Mesenchymal stem cell (in vitro differentiated cells and primary cell): ENCODE data around the gene ADAP1.

Source experiments
- DNase-seq: peaks from one replicate; pipeline ENCODE4 v3.0.0-alpha.2; 2013
- H2AFZ ChIP-seq: one replicate; pipeline ENCODE4 v1.6.1; 2013; ENCODE audit warnings: low read depth, mild to moderate bottlenecking, control low read depth, inconsistent platforms, low read length, moderate library complexity
- H2AK5ac ChIP-seq: 2 replicates; pipeline ENCODE4 v1.6.1; 2013; ENCODE audit warnings: low read length, moderate library complexity, mild to moderate bottlenecking, inconsistent platforms; ENCODE audit not compliant: severe bottlenecking
- H2BK120ac ChIP-seq: one replicate; pipeline ENCODE4 v1.6.1; 2013; ENCODE audit warnings: low read depth, mild to moderate bottlenecking, inconsistent platforms, low read length, moderate library complexity
- H2BK12ac ChIP-seq, 2 experiments: one replicate each; pipeline ENCODE4 v1.6.1; 2013; ENCODE audit warnings: inconsistent platforms in 2 of 2, low read length in 2 of 2, mild to moderate bottlenecking in 2 of 2, moderate library complexity in 2 of 2, control low read depth in 1 of 2
- H2BK15ac ChIP-seq: one replicate; pipeline ENCODE4 v1.6.1; 2013; ENCODE audit warnings: mild to moderate bottlenecking, low read depth, inconsistent platforms; ENCODE audit not compliant: poor library complexity, severe bottlenecking
- H2BK5ac ChIP-seq: 2 replicates; pipeline ENCODE4 v1.6.1; 2013; ENCODE audit warnings: low read depth, mild to moderate bottlenecking, low read length, control low read depth, inconsistent platforms; ENCODE audit not compliant: poor library complexity, severe bottlenecking
- H3K14ac ChIP-seq, 2 experiments: one replicate each; pipeline ENCODE4 v1.6.1; 2013; ENCODE audit warnings: inconsistent platforms in 2 of 2, low read length in 2 of 2, control low read depth in 1 of 2, mild to moderate bottlenecking in 1 of 2, moderate library complexity in 1 of 2
- H3K18ac ChIP-seq, 2 experiments: one replicate each; pipeline ENCODE4 v1.6.1; 2013; ENCODE audit warnings: inconsistent platforms in 2 of 2, low read length in 2 of 2, control low read depth in 1 of 2, low read depth in 1 of 2, mild to moderate bottlenecking in 1 of 2
- H3K23ac ChIP-seq, 2 experiments: one replicate each; pipeline ENCODE4 v1.6.1; 2013; ENCODE audit warnings: inconsistent platforms in 2 of 2, low read length in 2 of 2, mild to moderate bottlenecking in 2 of 2, moderate library complexity in 2 of 2, control low read depth in 1 of 2
- H3K27ac ChIP-seq: 2 replicates; pipeline ENCODE4 v1.5.1; 2013; ENCODE audit warnings: mild to moderate bottlenecking, moderate library complexity, low read length, control low read depth, inconsistent platforms; ENCODE audit not compliant: poor library complexity, severe bottlenecking
- H3K27me3 ChIP-seq, 2 experiments: 2 replicates each; pipeline versions ENCODE4 v1.6.1 to v1.7.0; 2013; ENCODE audit warnings: low read length in 2 of 2, mild to moderate bottlenecking in 2 of 2, moderate library complexity in 2 of 2, control low read depth in 1 of 2, inconsistent platforms in 1 of 2; ENCODE audit not compliant: control insufficient read depth in 1 of 2, insufficient read depth in 1 of 2
- H3K36me3 ChIP-seq, 2 experiments: 2 replicates each; pipeline versions ENCODE4 v1.6.1 to v1.7.0; 2013; ENCODE audit warnings: low read length in 2 of 2, control low read depth in 1 of 2, inconsistent platforms in 1 of 2, low read depth in 1 of 2, mild to moderate bottlenecking in 1 of 2; ENCODE audit not compliant: insufficient read depth in 2 of 2, control insufficient read depth in 1 of 2
- H3K4ac ChIP-seq, 2 experiments: one replicate each; pipeline ENCODE4 v1.6.1; 2013; ENCODE audit warnings: inconsistent platforms in 2 of 2, low read length in 2 of 2, mild to moderate bottlenecking in 2 of 2, moderate library complexity in 2 of 2, control low read depth in 1 of 2, low read depth in 1 of 2
- H3K4me1 ChIP-seq: 2 replicates; pipeline ENCODE4 v1.6.1; 2013; ENCODE audit warnings: low read depth, low read length, control low read depth; ENCODE audit not compliant: control insufficient read depth, insufficient read depth
- H3K4me2 ChIP-seq: 2 replicates; pipeline ENCODE4 v1.6.1; 2013; ENCODE audit warnings: low read length, mild to moderate bottlenecking, inconsistent platforms; ENCODE audit not compliant: poor library complexity, severe bottlenecking
- H3K4me3 ChIP-seq, 2 experiments: 2 replicates each; pipeline versions ENCODE4 v1.5.1 to v1.7.0; 2013; ENCODE audit warnings: low read length in 2 of 2, mild to moderate bottlenecking in 2 of 2, control low read depth in 1 of 2, low read depth in 1 of 2; ENCODE audit not compliant: insufficient read depth in 1 of 2
- H3K79me1 ChIP-seq: replicated peaks from 2 replicates; pipeline ENCODE4 v1.6.1; 2013; ENCODE audit warnings: mild to moderate bottlenecking, control low read depth, low read length, inconsistent platforms; ENCODE audit not compliant: poor library complexity, severe bottlenecking
- H3K9ac ChIP-seq: 2 replicates; pipeline ENCODE4 v1.7.0; 2013; ENCODE audit warnings: mild to moderate bottlenecking, low read length, moderate library complexity
- H3K9me3 ChIP-seq: 2 replicates; pipeline ENCODE4 v1.7.0; 2013; ENCODE audit warnings: mild to moderate bottlenecking, low read length; ENCODE audit not compliant: control insufficient read depth
- H4K8ac ChIP-seq: one replicate; pipeline ENCODE4 v1.6.1; 2013; ENCODE audit warnings: inconsistent platforms, mild to moderate bottlenecking, low read length, moderate library complexity
- H4K91ac ChIP-seq: one replicate; pipeline ENCODE4 v1.6.1; 2013; ENCODE audit warnings: mild to moderate bottlenecking, low read length, inconsistent platforms
- WGBS: methylation state at CpG from one replicate; pipeline ENCODE4 v1.1.7; 2013; ENCODE audit warnings: mixed read lengths; 5-methylcytosine and 5-hydroxymethylcytosine counted together

ADAP1 gene

GRCh38 chr7:958221-959200, 4.0 kb upstream of the ADAP1 start:
- H3K23ac ChIP-seq, result no peak overlapping the region
- H2BK5ac ChIP-seq, result no peak overlapping the region
- H2BK120ac ChIP-seq, result no peak overlapping the region
- no peak overlapping the region for H4K91ac ChIP-seq
- H3K9me3 ChIP-seq, result no peaks in the 10 kb centered on the region
- no peak overlapping the region for H3K4ac ChIP-seq
- peaks cover 0 to 11% of the 10 kb centered on the region in 2 experiments for H3K36me3 ChIP-seq
- peaks cover 21% of the 10 kb centered on the region for H3K4me1 ChIP-seq
- H4K8ac ChIP-seq, result no peak overlapping the region
- H3K9ac ChIP-seq, result no peak overlapping the region
- H3K14ac ChIP-seq, result no peak overlapping the region
- H3K27me3 ChIP-seq, result peaks cover 42 to 83% of the 10 kb centered on the region in 2 experiments
- H2BK15ac ChIP-seq, result no peak overlapping the region
- no peaks in the 10 kb centered on the region for H3K79me1 ChIP-seq
- H3K4me3 ChIP-seq, result no peak overlapping the region
- no peak overlapping the region for H2AK5ac ChIP-seq
- H3K4me2 ChIP-seq, result no peak overlapping the region
- 86% methylated on average over 36 of the region's 36 CpGs for WGBS
- DNase-seq, result no peak
- no peak overlapping the region for H2AFZ ChIP-seq
- H3K18ac ChIP-seq, result no peak overlapping the region
- no peak overlapping the region for H2BK12ac ChIP-seq
- no peak overlapping the region for H3K27ac ChIP-seq

- no peaks in the 10 kb centered on the region for H3K9me3 ChIP-seq
- H3K4me2 ChIP-seq, result no peak overlapping the region
- no peak overlapping the region for H2BK5ac ChIP-seq
- H2BK15ac ChIP-seq, result no peak overlapping the region
- DNase-seq, result no peak
- no peak overlapping the region for H2AK5ac ChIP-seq
- H2BK120ac ChIP-seq, result no peak overlapping the region
- peak overlapping the region; percentile 18 for H4K91ac ChIP-seq
- peaks cover 21% of the 10 kb centered on the region for H3K4me1 ChIP-seq
- H3K18ac ChIP-seq, result no peak overlapping the region
- peaks cover 0 to 11% of the 10 kb centered on the region in 2 experiments for H3K36me3 ChIP-seq
- 64% methylated on average over 32 of the region's 32 CpGs for WGBS
- H2AFZ ChIP-seq, result no peak overlapping the region
- H3K14ac ChIP-seq, result peak overlapping the region in 1 of 2 experiments; percentile 53
- no peak overlapping the region for H3K9ac ChIP-seq
- H3K79me1 ChIP-seq, result no peaks in the 10 kb centered on the region
- H3K23ac ChIP-seq, result peak overlapping the region in 1 of 2 experiments; percentile 23
- no peak overlapping the region for H4K8ac ChIP-seq
- no peak overlapping the region for H2BK12ac ChIP-seq
- H3K4ac ChIP-seq, result no peak overlapping the region
- H3K27ac ChIP-seq, result no peak overlapping the region
- H3K4me3 ChIP-seq, result no peak overlapping the region
- H3K27me3 ChIP-seq, result peaks cover 45 to 83% of the 10 kb centered on the region in 2 experiments
Observed at GRCh38 chr7:957418-958220, 3.1 kb upstream of the ADAP1 start.

- H3K18ac ChIP-seq, result no peak overlapping the region
- 93% methylated on average over 8 of the region's 10 CpGs for WGBS
- no peak overlapping the region for H2BK12ac ChIP-seq
- H3K36me3 ChIP-seq, result peaks cover 0 to 9% of the 10 kb centered on the region in 2 experiments
- no peak overlapping the region for H2BK15ac ChIP-seq
- no peak for DNase-seq
- no peak overlapping the region for H4K91ac ChIP-seq
- H3K79me1 ChIP-seq, result no peaks in the 10 kb centered on the region
- H3K27me3 ChIP-seq, result peaks cover 49 to 76% of the 10 kb centered on the region in 2 experiments
- H3K4me3 ChIP-seq, result no peak overlapping the region
- no peak overlapping the region for H3K4ac ChIP-seq
- H3K23ac ChIP-seq, result no peak overlapping the region
- no peak overlapping the region for H3K4me2 ChIP-seq
- H2AFZ ChIP-seq, result no peak overlapping the region
- no peak overlapping the region for H3K9ac ChIP-seq
- H3K9me3 ChIP-seq, result no peaks in the 10 kb centered on the region
- no peak overlapping the region for H3K14ac ChIP-seq
- no peak overlapping the region for H3K27ac ChIP-seq
- H2AK5ac ChIP-seq, result no peak overlapping the region
- H4K8ac ChIP-seq, result no peak overlapping the region
- peaks cover 21% of the 10 kb centered on the region for H3K4me1 ChIP-seq
- H2BK5ac ChIP-seq, result no peak overlapping the region
- no peak overlapping the region for H2BK120ac ChIP-seq
Observed at GRCh38 chr7:956031-956430, 1.6 kb upstream of the ADAP1 start.
